OCI-LY3 (cell line): ENCODE data around the gene CTH.

Experiments
- H2AFZ ChIP-seq: fragments of 200-600, 300-600 bp; shearing (Covaris generic); 2 replicates; pipeline ENCODE4 v1.6.0; 2014; ENCODE audit warnings: antibody characterized with exemption, low read depth, low read length
- H3K27ac ChIP-seq: fragments of 200-600, 300-600 bp; sonication (generic); 2 replicates; pipeline ENCODE4 v1.5.1; 2014; ENCODE audit warnings: mild to moderate bottlenecking, low read length, moderate library complexity, mixed read lengths
- H3K27me3 ChIP-seq: fragments of 200-600, 300-600 bp; sonication (generic); 2 replicates; pipeline ENCODE4 v1.6.1; 2014; ENCODE audit warnings: low read depth, low read length, mixed read lengths
- H3K36me3 ChIP-seq: fragments of 200-600, 300-600 bp; sonication (generic); replicated peaks from 2 replicates; pipeline ENCODE3; 2014; ENCODE audit warnings: low read depth, low read length, mixed read lengths
- H3K4me1 ChIP-seq: fragments of 300-600, 200-600 bp; sonication (generic); 2 replicates; pipeline ENCODE4 v1.6.1; 2014; ENCODE audit warnings: low read length, mixed read lengths
- H3K4me2 ChIP-seq: fragments of 200-600, 300-600 bp; sonication (generic); 2 replicates; pipeline ENCODE4 v1.6.1; 2014; ENCODE audit warnings: low read length, mixed read lengths
- H3K4me3 ChIP-seq: fragments of 300-600, 200-600 bp; sonication (generic); 2 replicates; pipeline ENCODE4 v1.5.1; 2014; ENCODE audit warnings: antibody characterized with exemption, mild to moderate bottlenecking, low read length, moderate library complexity
- H3K79me2 ChIP-seq: fragments of 300-600, 200-600 bp; shearing (Covaris generic); 2 replicates; pipeline ENCODE4 v1.6.1; 2014; ENCODE audit warnings: mild to moderate bottlenecking, low read length, mixed read lengths
- H3K9ac ChIP-seq: fragments of 300-600, 200-600 bp; shearing (Covaris generic); 2 replicates; pipeline ENCODE4 v1.6.0; 2014; ENCODE audit warnings: mild to moderate bottlenecking, low read length, moderate library complexity
- H3K9me3 ChIP-seq: fragments of 200-600, 300-600 bp; shearing (Covaris generic); 2 replicates; pipeline ENCODE4 v1.6.1; 2014; ENCODE audit warnings: low read length, mixed read lengths; ENCODE audit not compliant: insufficient read depth
- H4K20me1 ChIP-seq: fragments of 200-600, 300-600 bp; sonication (generic); 2 replicates; pipeline ENCODE4 v1.6.1; 2016; ENCODE audit warnings: low read length, mixed read lengths; ENCODE audit not compliant: insufficient read depth
- EZH2phosphoT487 ChIP-seq: fragments of 200-600 bp; shearing (Covaris generic); IDR thresholded peaks from 2 replicates; pipeline ENCODE4 v1.6.1; 2018; ENCODE audit warnings: antibody characterized with exemption, mixed run types, low read depth
- TF ChIP-seq, protein P1 (sequence below): fragments of 200-600, 300-600 bp; sonication (generic); IDR thresholded peaks from 2 replicates; pipeline ENCODE4 v1.5.1; 2014; ENCODE audit warnings: antibody characterized with exemption, low read length, low read depth

The CTH gene

DNA sequence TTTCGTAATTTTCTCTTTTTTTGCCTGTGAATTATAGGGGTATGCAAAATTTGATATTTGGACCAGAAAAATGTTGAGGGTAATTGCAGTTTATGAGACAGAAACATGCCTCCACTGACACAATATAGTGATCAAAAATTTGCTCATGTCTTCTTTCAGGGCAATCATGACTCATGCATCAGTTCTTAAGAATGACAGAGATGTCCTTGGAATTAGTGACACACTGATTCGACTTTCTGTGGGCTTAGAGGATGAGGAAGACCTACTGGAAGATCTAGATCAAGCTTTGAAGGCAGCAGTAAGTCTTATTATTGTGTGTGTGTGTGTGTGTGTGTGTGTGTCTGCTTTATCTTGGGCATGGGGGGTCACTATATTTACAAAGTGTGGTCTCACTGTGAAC, 27.5 kb downstream of the CTH start:
- Histone ChIP-seq H3K9me3 (no peaks in the 10 kb centered on the region), H2AFZ (no peak overlapping the region), H3K79me2 (no peaks in the 10 kb centered on the region), H3K4me1 (no peaks in the 10 kb centered on the region), H3K27me3 (no peaks in the 10 kb centered on the region), H3K4me3 (no peak overlapping the region), H3K27ac (no peak overlapping the region), H3K36me3 (no peaks in the 10 kb centered on the region), H4K20me1 (no peaks in the 10 kb centered on the region), H3K4me2 (no peak overlapping the region), H3K9ac (no peak overlapping the region)
- TF ChIP-seq EZH2phosphoT487: no peak
- TF ChIP-seq, protein P1, sequence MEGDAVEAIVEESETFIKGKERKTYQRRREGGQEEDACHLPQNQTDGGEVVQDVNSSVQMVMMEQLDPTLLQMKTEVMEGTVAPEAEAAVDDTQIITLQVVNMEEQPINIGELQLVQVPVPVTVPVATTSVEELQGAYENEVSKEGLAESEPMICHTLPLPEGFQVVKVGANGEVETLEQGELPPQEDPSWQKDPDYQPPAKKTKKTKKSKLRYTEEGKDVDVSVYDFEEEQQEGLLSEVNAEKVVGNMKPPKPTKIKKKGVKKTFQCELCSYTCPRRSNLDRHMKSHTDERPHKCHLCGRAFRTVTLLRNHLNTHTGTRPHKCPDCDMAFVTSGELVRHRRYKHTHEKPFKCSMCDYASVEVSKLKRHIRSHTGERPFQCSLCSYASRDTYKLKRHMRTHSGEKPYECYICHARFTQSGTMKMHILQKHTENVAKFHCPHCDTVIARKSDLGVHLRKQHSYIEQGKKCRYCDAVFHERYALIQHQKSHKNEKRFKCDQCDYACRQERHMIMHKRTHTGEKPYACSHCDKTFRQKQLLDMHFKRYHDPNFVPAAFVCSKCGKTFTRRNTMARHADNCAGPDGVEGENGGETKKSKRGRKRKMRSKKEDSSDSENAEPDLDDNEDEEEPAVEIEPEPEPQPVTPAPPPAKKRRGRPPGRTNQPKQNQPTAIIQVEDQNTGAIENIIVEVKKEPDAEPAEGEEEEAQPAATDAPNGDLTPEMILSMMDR: no peak

DNA sequence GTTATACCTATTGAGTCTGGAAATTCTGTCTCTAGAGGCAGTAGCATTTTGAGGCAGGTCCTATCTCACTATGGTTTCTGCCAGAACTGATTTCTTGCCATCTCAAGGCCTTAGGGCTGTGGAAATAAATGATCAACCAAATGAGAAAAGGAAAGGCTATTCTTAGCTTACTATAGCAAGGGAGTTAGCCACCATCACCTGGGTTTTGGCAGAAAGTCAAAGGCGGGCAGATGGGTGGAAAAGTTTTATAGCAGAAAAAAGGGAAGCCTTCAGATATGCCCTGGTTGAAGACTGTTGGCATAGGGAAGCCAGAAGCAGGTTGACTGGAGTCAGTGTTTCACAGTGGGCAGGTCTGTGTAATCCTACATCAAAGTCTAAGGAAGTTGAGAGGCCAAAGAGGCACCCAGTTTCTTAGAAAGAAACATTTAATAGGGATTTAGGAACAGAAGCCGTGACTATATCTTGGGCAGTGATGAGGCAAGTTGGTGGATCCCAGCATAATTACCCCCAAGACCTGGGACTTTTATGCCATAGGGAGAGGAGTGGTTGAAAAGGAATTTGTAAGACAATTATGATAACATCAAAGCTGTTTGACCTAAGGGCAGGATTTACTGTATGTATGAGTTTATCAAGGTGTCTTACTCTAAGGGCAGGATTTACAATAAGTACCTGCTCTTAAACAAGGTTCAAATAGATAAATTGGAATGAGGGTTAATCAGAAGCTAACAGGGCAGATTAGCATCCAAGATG, 29.7 kb downstream of the CTH start:
- Histone ChIP-seq H2AFZ (no peak overlapping the region), H3K9ac (no peak overlapping the region), H3K4me3 (no peak overlapping the region), H4K20me1 (no peaks in the 10 kb centered on the region), H3K4me1 (no peaks in the 10 kb centered on the region), H3K27me3 (no peaks in the 10 kb centered on the region), H3K4me2 (no peak overlapping the region), H3K9me3 (no peaks in the 10 kb centered on the region), H3K27ac (no peak overlapping the region), H3K36me3 (no peaks in the 10 kb centered on the region), H3K79me2 (no peaks in the 10 kb centered on the region)
- TF ChIP-seq EZH2phosphoT487: no peak
- TF ChIP-seq, protein P1: no peak

DNA sequence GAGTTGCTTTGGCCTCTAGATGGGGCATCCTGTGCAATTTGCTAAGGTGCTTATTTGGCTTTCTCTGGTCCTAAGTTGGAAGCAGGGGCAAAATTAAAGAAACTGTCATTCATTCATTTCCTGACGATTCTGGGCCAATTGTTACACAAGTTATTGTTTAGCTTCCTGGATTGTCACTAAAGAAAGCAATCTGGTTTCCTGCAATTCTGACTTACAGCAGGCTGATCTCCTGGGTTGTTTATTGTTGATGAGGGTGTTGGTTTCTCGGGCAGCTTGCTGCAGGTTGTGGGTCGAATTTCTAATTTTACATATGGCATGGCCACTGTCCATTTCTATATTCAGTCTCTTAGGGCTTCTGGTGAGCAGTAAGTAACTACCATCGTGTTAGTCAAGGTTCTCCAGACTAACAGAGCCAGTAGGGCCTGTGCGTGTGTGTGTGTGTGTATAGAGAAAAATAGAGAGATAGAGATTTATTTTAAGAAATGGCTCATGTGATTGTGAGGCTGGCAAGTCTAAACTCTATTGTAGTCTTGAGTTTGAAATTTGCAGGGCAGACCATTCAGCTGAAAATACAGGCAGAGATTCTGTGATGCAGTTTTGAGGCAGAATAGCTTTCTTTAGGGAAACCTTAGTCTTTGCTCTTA, 30.4 kb downstream of the CTH start:
- Histone ChIP-seq H3K27ac (no peak overlapping the region), H3K4me3 (no peak overlapping the region), H3K4me2 (no peak overlapping the region), H3K9me3 (no peaks in the 10 kb centered on the region), H3K4me1 (no peaks in the 10 kb centered on the region), H3K9ac (no peak overlapping the region), H3K79me2 (no peaks in the 10 kb centered on the region), H4K20me1 (no peaks in the 10 kb centered on the region), H3K27me3 (no peaks in the 10 kb centered on the region), H3K36me3 (no peaks in the 10 kb centered on the region), H2AFZ (no peak overlapping the region)
- TF ChIP-seq, protein P1: no peak
- no peak for TF ChIP-seq EZH2phosphoT487

DNA sequence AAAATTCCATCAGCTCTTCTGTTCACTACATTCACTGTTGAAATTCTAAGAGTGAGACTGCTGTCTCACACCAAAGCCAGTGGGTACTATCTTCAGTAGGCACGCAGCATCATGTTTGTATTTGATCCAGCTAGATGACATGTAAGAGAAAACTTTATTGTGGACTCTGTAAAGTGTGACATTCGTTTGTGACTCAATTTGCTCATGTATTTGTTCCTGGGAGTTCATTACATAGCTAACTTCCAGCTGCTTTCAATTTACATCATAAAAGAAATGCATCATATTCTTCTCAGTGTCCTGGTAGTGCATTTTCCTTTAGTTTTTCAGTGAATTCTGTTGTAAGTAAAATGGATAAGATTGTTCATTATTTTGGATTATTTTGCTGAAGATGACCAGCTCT, 31.4 kb downstream of the CTH start:
- Histone ChIP-seq H3K79me2 (no peaks in the 10 kb centered on the region), H3K4me2 (no peak overlapping the region), H3K27ac (no peak overlapping the region), H3K36me3 (no peaks in the 10 kb centered on the region), H4K20me1 (no peaks in the 10 kb centered on the region), H2AFZ (no peak overlapping the region), H3K4me3 (no peak overlapping the region), H3K4me1 (no peaks in the 10 kb centered on the region), H3K9me3 (no peaks in the 10 kb centered on the region), H3K9ac (no peak overlapping the region), H3K27me3 (no peaks in the 10 kb centered on the region)
- TF ChIP-seq, protein P1: no peak
- no peak for TF ChIP-seq EZH2phosphoT487
